G401.6 (cell line): ENCODE measurements around the gene FBXO24.
"Not testable (repeated sequence)": the region's sequence is repeated elsewhere in the genome, so short reads cannot be mapped to it uniquely, and the experiment has no call there.

ENCODE experiments used
- FAIRE-seq: peaks from 2 replicates; lab custom pipeline; 2012; peaks lifted over from hg19 to GRCh38; lab: Jason Lieb, UNC

Gene FBXO24, protein sequence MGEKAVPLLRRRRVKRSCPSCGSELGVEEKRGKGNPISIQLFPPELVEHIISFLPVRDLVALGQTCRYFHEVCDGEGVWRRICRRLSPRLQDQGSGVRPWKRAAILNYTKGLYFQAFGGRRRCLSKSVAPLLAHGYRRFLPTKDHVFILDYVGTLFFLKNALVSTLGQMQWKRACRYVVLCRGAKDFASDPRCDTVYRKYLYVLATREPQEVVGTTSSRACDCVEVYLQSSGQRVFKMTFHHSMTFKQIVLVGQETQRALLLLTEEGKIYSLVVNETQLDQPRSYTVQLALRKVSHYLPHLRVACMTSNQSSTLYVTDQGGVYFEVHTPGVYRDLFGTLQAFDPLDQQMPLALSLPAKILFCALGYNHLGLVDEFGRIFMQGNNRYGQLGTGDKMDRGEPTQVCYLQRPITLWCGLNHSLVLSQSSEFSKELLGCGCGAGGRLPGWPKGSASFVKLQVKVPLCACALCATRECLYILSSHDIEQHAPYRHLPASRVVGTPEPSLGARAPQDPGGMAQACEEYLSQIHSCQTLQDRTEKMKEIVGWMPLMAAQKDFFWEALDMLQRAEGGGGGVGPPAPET

DNA sequence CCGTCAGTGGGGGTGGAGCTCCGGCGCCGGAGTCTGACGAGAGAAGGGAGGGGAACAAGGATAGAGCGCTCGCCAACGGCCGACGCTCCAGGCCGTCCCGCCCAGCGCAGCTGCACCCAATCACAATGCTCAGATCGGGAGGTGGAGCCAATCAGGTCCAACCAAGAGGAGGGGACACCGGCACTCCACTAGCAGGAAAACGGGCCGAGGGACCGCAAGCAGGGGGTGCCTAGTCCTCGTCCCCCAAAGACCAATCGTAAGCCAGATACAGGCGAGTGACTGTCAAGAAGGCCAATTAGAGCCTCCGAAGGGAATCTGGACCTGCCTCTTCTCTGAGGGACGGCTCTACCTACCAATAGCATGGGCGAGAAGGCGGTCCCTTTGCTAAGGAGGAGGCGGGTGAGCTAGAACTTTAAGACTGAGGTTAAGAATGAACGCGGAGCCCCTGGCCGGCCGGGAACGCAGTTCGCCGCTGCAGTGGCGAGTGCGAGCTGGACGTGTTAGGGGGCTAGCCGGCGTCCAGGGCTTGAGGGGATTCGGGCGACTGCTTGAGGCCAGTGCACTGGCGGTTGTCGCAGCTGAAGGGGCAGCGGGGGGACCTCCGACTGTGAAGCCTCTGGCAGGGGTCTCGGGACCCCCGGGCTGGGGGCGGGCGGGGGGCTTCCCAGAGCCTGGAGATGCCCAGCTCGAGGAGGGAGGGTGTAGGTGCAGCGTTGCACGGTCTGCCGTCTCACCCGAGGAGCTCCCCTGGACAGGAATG lies at the start of gene FBXO24:
TSS of gene FBXO24 (plus strand) at position 63 of the 760 bp plus-strand sequence. CDS start at position 361, 298 bp downstream.
- FAIRE-seq: peak; percentile 100

DNA sequence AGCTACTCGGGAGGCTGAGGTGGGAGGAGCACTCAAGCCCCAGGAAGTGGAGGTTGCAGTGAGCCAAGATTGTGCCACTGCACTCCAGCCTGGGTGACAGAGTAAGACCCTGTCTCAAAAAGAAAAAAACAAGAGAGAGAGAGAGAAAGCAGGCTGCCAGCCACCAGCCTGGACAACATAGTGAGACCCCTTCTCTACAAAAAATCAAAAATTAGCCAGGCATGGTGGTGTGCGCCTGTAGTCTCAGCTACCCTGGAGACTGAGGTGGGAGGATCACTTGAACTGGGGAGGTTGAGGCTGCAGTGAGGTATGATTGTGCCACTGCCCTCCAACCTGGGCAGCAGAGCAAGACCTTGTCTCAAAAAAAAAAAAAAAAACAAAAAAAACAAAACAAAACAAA lies 49.4 kb upstream of the FBXO24 start:
- FAIRE-seq: not testable (repeated sequence)

DNA sequence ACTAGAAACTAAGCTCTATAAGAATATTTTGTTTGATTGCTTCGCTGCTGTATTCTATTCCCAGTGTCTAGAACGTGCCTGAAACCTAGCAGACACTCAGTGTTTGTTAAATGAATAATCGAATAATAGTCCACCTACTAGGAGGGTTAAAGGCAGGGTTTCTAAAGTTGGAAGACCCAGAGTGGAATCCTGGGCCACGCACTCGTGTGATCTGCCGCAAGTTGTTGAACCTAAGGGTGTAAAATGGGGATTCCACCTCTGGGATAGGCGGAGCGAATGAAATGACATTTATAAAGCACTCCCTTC lies 47.8 kb upstream of the FBXO24 start:
- FAIRE-seq: no peak

DNA sequence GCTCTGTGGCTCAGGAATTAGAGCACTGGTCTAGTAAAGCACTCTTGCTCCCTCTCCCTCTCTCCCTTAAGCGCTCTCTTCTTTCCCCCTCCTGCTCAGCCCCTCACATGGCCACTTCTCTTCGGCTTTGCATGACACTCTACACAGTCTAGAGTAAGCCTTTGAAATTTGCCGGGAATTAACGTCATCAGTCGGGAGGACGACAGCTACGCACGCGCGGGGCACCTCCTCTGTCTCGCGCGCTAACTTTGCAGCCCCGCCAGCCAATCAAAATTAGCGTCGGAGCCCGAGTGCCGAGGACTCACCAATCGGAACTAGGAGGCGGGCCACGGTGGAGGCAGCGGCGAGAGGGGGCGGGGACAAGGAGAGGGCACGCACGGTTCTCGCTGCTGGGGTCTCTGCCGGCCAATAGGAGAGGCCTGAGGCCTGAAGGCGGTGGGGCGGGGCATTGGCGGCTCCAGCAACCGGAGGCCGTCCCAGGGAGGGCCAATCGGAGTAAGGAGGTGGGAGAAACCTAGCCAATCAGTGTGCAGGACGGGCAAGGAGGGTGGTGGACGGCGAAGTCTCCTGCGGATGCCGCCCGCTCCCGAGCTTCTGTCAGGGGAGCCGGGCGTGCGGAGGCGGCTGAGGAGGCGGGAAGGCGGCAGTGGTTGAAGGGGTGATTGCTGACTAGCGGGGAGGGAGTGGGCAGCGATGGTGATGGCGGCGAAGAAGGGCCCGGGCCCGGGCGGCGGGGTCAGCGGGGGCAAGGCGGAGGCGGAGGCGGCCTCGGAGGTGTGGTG lies 47.3 kb upstream of the FBXO24 start, which contains the start of gene AGFG2:
TSS of gene AGFG2 (plus strand) at position 550 of the 782 bp plus-strand sequence. CDS start at position 694, 144 bp downstream.
- FAIRE-seq: peak; percentile 99

DNA sequence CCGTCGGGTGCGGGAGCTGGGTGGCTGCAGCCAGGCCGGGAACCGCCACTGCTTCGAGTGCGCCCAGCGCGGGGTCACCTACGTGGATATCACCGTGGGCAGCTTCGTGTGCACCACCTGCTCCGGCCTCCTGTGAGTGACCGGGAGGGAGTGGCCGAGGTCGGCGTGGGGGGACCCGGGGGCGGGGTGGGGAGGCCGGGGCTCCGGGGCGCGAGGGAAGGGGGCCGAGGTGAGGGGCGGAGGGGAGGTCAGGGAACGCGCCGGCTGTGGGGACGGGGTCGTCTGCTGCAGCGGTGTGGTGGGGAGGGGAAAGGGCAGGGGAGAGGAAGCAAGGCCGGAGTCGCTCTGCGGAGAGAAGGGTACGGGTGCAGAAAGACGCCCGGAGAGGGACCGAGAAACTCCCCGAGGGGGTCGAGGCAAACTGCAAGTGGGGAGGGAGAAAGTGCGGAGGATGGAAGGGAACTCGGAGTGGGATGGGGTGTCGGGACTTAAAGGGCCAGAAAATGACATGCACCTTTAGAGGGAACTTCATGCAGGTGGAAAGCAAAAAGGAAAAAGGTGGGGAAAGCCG lies 46.6 kb upstream of the FBXO24 start:
- no peak for FAIRE-seq

DNA sequence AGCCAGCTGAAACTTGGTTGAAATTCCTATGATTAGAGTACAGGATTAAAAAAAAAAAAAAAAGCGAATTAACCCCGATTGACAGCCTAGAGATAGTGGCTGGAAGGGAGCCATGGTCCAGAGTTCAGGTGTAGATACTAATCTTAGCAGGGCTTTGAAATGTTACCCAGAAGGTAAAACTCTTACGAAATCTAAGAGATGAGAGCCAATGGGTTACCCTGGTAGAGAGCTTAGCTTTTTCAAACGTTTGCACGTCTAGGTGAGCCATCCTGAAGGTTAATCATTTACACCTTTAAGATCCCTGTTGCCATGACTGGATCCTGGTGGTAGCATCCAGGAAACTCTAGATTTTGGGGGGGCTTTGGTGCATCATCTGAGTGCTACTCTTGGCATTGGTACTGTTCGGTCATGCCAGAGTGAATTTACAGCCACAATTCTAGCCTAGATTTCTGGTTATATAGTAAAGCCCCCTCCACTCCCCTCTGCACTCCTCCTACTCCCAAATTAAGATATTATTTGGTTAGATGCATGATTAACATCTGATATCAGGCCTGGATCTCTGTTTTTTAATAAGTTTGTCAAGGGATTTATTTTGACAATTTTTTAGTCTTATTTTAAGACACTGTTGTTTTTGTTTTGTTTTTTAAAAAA lies 45.9 kb upstream of the FBXO24 start:
- no peak for FAIRE-seq

DNA sequence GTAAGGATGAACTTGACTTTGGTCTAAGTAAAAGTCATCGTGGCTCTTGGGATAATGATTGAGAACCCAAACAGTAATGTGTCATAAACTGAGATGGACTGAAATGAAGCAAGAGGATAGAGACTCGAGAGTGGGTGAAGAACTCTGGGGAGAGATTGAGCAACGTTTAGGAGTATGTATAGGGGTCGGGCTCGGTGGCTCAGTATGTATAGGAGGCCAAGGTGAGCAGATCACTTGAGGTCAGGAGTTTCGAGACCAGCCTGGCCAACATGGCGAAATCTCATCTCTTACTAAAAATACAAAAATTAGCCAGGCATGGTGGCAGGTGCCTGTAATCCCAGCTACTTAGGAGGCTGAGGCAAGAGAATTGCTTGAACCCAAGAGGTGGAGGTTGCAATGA lies 44.8 kb upstream of the FBXO24 start:
- not testable (repeated sequence) for FAIRE-seq

DNA sequence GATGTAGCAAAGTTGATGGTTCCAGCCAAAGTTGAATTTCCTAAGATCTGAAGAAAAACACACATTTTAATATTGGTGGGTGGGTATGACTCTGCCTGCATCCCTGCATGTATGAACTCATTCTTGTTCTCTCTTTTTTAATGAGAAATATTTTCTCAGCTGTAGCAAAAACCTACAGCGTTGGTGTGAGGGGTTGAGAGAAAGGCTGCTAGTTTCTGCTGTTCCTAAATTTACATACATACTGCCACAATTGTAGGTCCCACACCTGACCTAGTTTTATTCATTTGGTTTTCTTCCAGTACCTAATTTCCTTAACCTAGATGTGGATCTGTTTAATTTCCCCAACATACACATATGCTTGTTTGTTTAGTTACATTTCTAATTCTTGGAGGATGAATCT lies 42.5 kb upstream of the FBXO24 start:
- FAIRE-seq: no peak

DNA sequence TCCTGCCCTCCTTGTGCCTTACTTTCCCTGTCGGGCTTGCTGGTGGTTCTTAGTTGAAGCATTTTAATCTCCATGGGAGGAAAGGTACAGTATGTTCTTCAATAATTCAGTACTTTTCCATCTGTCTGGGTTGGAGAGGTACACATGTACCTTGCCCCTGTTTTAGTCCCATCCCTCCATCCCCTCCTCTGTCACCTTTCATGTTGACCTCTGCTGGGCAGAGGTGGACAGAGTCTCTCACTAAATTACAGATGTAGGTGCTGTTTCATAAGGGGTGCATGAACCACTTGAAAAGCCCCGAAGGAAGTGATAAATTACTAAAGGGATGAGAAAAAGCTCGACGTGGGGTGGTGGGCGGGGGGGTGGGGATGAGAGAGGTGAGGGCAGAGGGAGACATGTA lies 41.7 kb upstream of the FBXO24 start:
- FAIRE-seq: no peak

DNA sequence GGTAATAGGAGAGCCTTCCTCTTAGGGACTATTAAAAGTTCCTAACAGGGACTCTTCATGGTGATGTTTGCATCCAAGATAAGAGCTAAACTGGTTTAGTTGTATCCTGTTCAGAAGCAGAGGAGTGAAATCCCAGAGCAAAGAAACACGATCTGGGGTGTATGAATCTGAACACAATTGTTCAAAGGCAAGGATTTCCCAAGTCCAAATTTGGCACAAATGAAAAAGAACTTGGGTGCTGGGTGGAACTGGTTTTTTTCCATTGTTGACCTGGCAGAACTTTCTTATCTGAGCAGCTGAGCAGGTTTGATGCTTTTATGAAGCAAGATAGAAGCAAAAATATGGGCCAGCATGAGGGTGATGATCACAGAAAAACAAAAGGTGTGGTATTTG lies 41.2 kb upstream of the FBXO24 start:
- FAIRE-seq: peak; percentile 21

DNA sequence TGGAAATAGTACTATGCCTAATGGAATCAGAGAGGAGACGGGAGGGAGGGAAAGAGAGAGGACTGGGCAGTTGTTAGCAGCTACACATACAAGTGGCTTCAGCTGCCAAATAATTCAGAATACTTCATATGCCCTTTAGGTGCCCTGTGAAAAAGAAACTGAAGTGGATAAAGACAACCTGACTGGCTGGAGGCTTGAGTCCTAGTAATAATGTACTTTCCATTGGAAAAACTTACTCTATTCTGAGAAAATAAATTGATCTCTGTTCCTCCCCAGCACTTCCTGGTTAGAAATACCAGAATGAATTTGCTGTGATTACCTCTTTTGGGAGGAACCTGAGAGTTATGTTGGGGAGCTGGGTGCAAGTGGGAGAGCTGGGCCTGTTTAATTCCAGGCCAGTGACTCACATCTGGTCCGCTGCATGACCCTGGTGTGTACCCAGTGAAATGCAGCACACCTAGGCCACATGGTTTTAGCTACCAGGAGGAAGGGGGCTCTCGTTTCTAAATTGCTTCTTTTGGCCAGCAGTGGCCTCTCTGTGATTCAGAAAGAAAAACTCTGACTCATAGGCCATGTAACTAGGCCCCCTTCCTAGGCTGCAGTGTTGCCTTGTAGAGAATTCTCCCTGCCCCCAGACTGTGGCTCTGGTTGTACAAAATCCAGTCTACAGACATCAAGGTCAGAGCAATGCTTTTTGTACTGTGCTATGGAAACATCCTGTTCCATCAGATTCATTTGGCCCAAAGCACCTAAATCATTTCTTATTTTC lies 40.6 kb upstream of the FBXO24 start:
- peak; percentile 99 for FAIRE-seq

DNA sequence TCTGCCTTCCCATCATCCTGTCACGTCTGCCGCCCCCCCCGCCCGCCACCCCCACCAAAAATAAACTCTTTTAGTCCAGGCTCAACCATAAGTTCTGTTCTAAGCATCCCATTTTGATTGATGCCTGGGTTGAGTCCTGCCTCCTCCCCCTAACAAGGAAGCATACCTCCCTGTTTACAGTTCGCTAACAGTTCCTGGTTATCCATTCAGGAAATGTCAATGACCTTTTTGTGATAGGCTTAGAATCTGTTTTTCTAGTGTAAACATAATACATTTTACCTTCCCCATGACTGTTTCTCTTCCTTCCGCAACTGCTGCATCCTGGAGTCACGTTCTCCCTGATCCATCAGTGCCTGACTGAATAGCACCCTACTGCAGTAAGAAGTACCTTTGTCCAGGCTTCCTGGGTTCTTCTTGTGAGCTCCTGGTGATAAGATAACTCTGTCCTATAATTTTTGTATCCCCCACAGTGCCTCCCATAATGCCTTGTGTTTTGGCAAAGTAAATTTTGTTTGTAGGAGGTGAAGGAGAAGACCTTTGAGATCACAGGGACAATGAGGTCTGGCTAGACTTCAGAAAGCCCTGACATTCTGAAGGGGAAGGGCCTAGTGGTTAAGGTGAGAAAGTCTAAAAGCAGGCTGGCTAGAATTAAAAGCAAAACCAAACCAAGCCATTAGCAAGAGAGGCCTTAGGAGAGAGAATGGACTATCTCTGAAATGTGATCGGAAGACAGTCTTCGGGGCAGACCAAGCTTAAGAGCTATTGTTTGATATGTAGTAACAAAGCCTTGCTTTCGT lies 39.8 kb upstream of the FBXO24 start:
- FAIRE-seq: no peak

DNA sequence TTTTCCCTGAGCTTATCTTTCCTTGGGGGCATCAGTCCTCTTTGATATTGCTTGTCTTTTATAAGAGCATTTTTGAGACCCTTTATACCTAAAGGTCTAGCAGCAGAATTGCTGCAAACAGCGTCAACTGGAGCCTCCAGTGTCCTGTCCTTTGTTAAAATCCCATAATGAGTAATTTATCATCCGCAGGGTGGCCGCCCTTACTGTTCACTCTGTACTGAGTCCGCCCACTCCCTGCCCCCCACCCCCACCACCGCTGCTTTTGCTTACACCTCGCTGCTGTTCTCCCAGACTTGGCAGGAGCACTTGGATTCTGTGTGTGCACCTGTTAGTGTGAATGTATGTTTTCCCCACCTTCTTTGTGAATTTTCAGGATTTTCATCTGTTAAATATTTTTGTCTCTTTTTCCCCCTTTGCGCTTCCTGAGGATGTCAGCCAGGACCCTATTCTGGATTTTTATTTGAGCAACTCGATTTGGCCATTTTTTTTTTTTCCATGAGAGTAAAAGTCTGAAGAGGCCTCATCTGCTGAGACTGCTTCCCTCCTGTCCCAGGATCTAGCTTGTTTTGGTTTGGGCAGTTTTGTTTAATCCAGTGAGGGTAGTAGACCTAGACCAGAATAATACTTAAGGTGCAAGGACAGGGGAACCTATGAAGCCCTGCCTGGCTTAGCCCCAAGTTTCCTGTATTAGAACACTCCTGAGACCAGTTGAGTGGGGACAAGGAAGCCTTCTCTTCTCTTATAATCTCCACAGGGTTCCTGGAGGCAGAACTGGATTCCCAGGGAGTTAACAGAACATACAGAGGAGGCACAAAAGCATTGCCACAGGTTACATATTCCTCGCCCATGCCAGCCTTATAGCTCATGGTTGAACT lies 39.0 kb upstream of the FBXO24 start:
- no peak for FAIRE-seq

DNA sequence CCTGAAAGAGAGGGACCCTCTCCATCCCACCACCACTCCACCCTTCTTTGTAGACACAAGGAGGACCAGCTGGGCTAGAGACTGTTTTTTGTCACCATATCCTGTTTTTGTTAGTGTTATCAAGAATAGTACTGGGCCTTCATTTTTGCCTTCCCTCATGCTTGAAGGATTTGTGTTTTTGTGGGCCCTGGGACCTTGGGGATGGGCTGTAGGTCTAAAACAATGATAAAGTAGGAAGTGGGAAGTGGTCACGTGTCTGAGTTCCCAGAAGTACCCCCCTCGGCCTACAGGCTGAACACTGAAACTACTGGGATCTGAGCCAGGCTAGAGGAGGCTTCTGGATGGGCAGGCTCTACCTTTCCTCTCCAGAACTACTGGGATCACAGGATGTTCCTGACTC lies 38.3 kb upstream of the FBXO24 start:
- FAIRE-seq: no peak

DNA sequence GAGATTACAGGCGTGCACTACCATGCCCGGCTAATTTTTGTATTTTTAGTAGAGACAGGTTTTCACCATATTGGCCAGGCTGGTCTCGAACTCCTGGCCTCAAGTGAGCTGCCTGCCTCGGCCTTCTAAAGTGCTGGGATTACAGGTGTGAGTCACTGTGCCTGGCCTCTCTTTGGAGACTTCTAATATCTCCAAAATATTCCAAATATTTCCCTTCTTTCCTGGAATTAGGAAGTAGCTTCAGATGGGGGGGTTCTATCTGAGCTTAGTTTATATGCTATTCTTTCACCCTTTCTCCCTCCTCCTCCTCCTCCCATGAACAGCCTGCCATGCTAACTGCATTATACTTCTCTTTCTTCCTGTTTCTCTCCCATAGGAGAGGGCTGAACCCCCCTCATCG lies 37.7 kb upstream of the FBXO24 start:
- not testable (repeated sequence) for FAIRE-seq

DNA sequence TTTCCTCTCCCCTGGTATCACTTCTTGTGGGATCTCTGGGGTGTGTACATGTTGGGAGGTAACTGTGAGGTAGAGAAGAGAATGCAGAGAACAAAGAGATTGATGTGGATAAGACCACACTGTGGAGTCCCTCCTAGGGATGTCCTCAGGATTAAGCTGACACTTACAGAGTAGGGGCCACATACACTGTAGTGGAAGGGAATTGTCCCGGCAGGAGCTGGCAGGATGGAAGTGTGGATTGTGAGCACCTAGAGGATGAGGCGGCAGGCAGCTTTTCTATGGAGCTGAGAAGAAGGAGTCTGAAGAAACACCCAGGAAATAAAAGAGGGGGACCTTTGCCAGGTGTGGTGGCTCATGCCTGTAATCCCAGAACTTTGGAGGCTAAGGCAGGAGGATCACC lies 33.6 kb upstream of the FBXO24 start:
- FAIRE-seq: no peak

DNA sequence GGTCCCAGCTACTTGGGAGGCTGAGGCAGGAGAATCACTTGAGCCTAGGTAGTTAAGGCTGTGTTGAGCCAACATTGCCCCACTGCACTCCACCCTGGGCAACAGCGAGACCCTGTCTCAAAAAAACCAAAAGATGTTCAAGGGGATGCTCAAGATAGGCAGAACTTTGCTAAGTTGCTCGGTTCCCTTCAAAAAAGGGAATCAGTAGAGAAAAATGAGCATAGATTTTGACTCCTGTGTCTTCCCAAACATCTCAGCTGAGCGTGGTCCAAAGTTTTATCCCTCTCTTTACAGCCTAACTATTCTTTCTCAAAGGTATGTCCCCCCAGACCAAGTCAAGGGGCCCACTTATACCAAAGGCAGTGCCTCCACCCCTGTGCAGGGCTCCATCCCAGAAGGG lies 33.1 kb upstream of the FBXO24 start:
- no peak for FAIRE-seq

DNA sequence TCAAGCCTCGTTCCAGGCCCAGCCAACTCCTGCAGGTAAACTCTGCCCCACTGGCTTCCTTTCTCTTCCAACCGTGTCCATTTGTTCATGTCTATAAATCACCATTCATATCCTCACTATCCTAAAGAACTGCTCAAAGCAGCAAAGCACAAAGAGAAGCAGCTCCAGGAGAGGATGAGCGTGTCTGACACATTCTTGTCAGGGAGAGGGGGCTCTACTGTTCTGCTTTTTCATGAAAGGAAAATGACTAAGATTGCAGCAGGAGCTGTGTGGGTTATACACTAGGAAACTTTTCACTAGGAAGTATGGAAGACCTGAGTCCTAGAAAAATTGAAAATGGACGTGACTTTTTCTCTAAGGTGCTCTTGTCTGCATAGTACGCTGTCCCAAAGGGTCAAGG lies 30.4 kb upstream of the FBXO24 start:
- FAIRE-seq: no peak

DNA sequence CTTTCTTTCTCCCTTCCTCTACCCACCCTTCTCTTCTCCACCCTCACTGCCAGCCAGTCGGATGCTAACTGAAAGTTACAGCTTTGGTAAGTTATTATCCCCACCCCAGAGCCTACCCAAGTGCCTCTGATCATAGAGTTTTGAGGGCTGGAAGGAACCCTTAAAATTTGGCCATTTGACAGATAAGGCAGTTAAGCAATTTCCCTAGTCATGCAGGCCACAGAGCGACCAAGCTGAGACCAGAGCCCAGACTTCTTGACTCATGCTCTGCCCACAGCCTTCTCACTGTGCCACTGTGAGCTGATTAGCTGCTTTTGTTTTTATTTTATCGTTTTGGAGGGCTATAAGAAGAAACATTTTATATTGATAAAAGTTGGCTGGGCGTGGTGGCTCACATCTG lies 29.6 kb upstream of the FBXO24 start:
- FAIRE-seq: no peak
